GM12878 (cell line): ENCODE results near the gene GCNT2. TPM values are rescaled to one million over a fixed set of nuclear protein-coding genes. Genes with fewer than 3 reads are reported as not detected.

Experiments used
- ATAC-seq: fragments of 200-7000 bp; cut with Tn5 transposase; 3 replicates; pipeline ENCODE4 v1.9.1; 2020; ENCODE audit warnings: mild to moderate bottlenecking, moderate library complexity
- BruUV-seq: library from RNA; stranded (reverse); fragments of 400-500 nt; replicated peaks from 2 replicates; lab custom pipeline; 2021; lab: Mats Ljungman, UMichigan
- CTCF ChIA-PET: fragments of 300-600 bp; sonication (Branson Sonifier 250); formaldehyde crosslinking; extraction: SDS; loops from one replicate; lab custom pipeline; 2021; ENCODE audit warnings: inconsistent platforms; lab: Yijun Ruan, JAX
- POLR2A ChIA-PET: fragments of 350-600 bp; formaldehyde crosslinking; extraction: SDS; loops from one replicate; lab custom pipeline; 2021; ENCODE audit warnings: inconsistent platforms; lab: Charles Lee
- RAD21 ChIA-PET: fragments of 300-600 bp; sonication (Branson Sonifier 250); formaldehyde crosslinking; loops from one replicate; lab custom pipeline; 2023; ENCODE audit warnings: antibody characterized with exemption; ENCODE audit not compliant: unreplicated experiment; lab: Charles Lee
- SMC1A ChIA-PET: fragments of 300-600 bp; sonication (Branson Sonifier 250); formaldehyde crosslinking; loops from one replicate; lab custom pipeline; 2023; ENCODE audit not compliant: unreplicated experiment, uncharacterized antibody; lab: Charles Lee
- DNase-seq: peaks from one replicate; pipeline ENCODE4 v3.0.0-alpha.2; 2011; ENCODE audit warnings: low read depth, low spot score
- FAIRE-seq: peaks from 3 replicates; lab custom pipeline; 2011; peaks lifted over from hg19 to GRCh38; lab: Jason Lieb, UNC
- H2AFZ ChIP-seq: 2 replicates; pipeline ENCODE4 v1.6.0; 2011; ENCODE audit warnings: low read depth, low read length, control low read depth; ENCODE audit not compliant: control insufficient read depth
- H3K27ac ChIP-seq: 2 replicates; pipeline ENCODE4 v1.5.1; 2011; ENCODE audit warnings: control low read depth; ENCODE audit not compliant: control insufficient read depth, insufficient read depth
- H3K27me3 ChIP-seq, 2 experiments: replicated peaks in 1 of 2; 2 replicates each; pipeline versions ENCODE4 v1.6.0 to v1.6.1; 2011; ENCODE audit warnings: low read length in 1 of 2; ENCODE audit not compliant: control insufficient read depth in 2 of 2, insufficient read depth in 2 of 2
- H3K36me3 ChIP-seq, 2 experiments: 2 replicates each; pipeline ENCODE4 v1.5.1; 2011; ENCODE audit warnings: low read length in 1 of 2; ENCODE audit not compliant: control insufficient read depth in 2 of 2, insufficient read depth in 2 of 2
- H3K4me1 ChIP-seq: 2 replicates; pipeline ENCODE4 v1.6.1; 2011; ENCODE audit warnings: mild to moderate bottlenecking, low read length, moderate library complexity, mixed read lengths; ENCODE audit not compliant: control insufficient read depth, insufficient read depth
- H3K4me2 ChIP-seq: 2 replicates; pipeline ENCODE4 v1.6.0; 2011; ENCODE audit warnings: control low read depth; ENCODE audit not compliant: control insufficient read depth, insufficient read depth
- H3K4me3 ChIP-seq: fragments of 200-600 bp; sonication (generic); 2 replicates; pipeline ENCODE4 v1.5.1; 2016
- H3K79me2 ChIP-seq: 2 replicates; pipeline ENCODE4 v1.6.0; 2011; ENCODE audit warnings: low read length; ENCODE audit not compliant: control insufficient read depth, insufficient read depth
- H3K9ac ChIP-seq: 2 replicates; pipeline ENCODE4 v1.8.0; 2011; ENCODE audit warnings: low read length, control low read depth, mixed read lengths; ENCODE audit not compliant: control insufficient read depth, insufficient read depth
- H3K9me3 ChIP-seq: replicated peaks from 3 replicates; pipeline ENCODE4 v1.5.1; 2011; ENCODE audit warnings: mild to moderate bottlenecking, low read length; ENCODE audit not compliant: control insufficient read depth, insufficient read depth
- H4K20me1 ChIP-seq: 2 replicates; pipeline ENCODE4 v1.6.0; 2011; ENCODE audit not compliant: control insufficient read depth, insufficient read depth
- EGR1 ChIP-seq, 2 experiments: IDR thresholded peaks; 1 replicate in 1 of 2; 2 replicates in 1 of 2; pipeline ENCODE4 v1.6.1; 2011 to 2012; ENCODE audit warnings: low read depth in 2 of 2, low read length in 2 of 2, borderline replicate concordance in 1 of 2, mild to moderate bottlenecking in 1 of 2, moderate library complexity in 1 of 2
- NFXL1 ChIP-seq: fragments of 450-650 bp; IDR thresholded peaks from 2 replicates; pipeline ENCODE4 v1.6.1; 2017; ENCODE audit warnings: antibody characterized with exemption, mild to moderate bottlenecking, borderline replicate concordance
- SMAD1 ChIP-seq: fragments of 450-650 bp; IDR thresholded peaks from 2 replicates; pipeline ENCODE4 v1.6.1; 2018; ENCODE audit warnings: mild to moderate bottlenecking, low read depth; ENCODE audit not compliant: partially characterized antibody
- SREBF2 ChIP-seq: IDR thresholded peaks from 2 replicates; pipeline ENCODE4 v1.6.1; 2012; ENCODE audit warnings: mild to moderate bottlenecking, low read length
- TAF1 ChIP-seq: IDR thresholded peaks from 2 replicates; pipeline ENCODE4 v1.6.1; 2011; ENCODE audit warnings: mild to moderate bottlenecking, low read depth, low read length, borderline replicate concordance
- TCF7 ChIP-seq: IDR thresholded peaks from 2 replicates; pipeline ENCODE4 v1.6.1; 2014; ENCODE audit warnings: antibody characterized with exemption, borderline replicate concordance
- WGBS: methylation state at CpG from one replicate; pipeline ENCODE4 v1.1.6; 2016; ENCODE audit warnings: low lambda C conversion rate; ENCODE audit not compliant: insufficient replicate concordance, insufficient coverage; ENCODE audit errors: missing lambda C conversion rate; 5-methylcytosine and 5-hydroxymethylcytosine counted together
- in situ Hi-C: fragments of 300-500 bp; cut with MboI; formaldehyde crosslinking; loops from 9 replicates; pipeline ENCODE4 v1.14.3; 2018; ENCODE audit warnings: mixed read lengths
- intact Hi-C: fragments of 100-400 bp; cut with micrococcal nuclease; formaldehyde crosslinking; loops from one replicate; pipeline ENCODE4 v1.14.2; 2022; ENCODE audit not compliant: unreplicated experiment
- polyA plus RNA-seq, 11 experiments: library from polyadenylated mRNA; depleted of rRNA in 4 of 11; unstranded in 6 of 11; stranded (reverse) in 5 of 11; fragments of >200 nt; fragmentation: Nextera tagmentation in 4 of 11; fragmentation: Illumina TruSeq in 1 of 11; extraction: Ambion mirVana in 4 of 11; extraction: Trizol in 1 of 11; gene quantifications; 1 replicate in 1 of 11; 2 replicates in 10 of 11; pipeline versions ENCODE4 v1.2.1 to v1.2.3, GENCODE V29; 2011 to 2016; ENCODE audit warnings: inconsistent platforms in 2 of 11, missing spikeins in 2 of 11, low read depth in 1 of 11
- total RNA-seq, 4 experiments: library from RNA; depleted of rRNA in 3 of 4; stranded (reverse); fragments of >200 nt in 3 of 4; fragmentation: Illumina TruSeq in 1 of 4; extraction: Trizol in 1 of 4; gene quantifications; 2 replicates each; pipeline versions ENCODE4 v1.2.1 to v1.2.3, GENCODE V29; 2013 to 2021
- TF ChIP-seq, protein P1 (sequence below): IDR thresholded peaks from 2 replicates; pipeline ENCODE4 v1.6.1; 2011; ENCODE audit warnings: low read depth, mild to moderate bottlenecking, low read length, moderate library complexity, borderline replicate concordance; ENCODE audit errors: extremely low read depth
- TF ChIP-seq, protein P2 (sequence below): fragments of 450-650 bp; IDR thresholded peaks from 2 replicates; pipeline ENCODE4 v1.6.1; 2018; ENCODE audit warnings: borderline replicate concordance, mild to moderate bottlenecking; ENCODE audit not compliant: partially characterized antibody
- TF ChIP-seq, protein P3 (sequence below): IDR thresholded peaks from 2 replicates; pipeline ENCODE4 v1.6.1; 2011; ENCODE audit warnings: borderline replicate concordance, low read depth, mild to moderate bottlenecking, moderate library complexity, mixed read lengths, low read length; ENCODE audit not compliant: insufficient read depth; ENCODE audit errors: extremely low read length
- TF ChIP-seq, protein P4 (sequence below): IDR thresholded peaks from 2 replicates; pipeline ENCODE4 v1.6.1; 2012; ENCODE audit warnings: improper control_type of control experiment, low read depth, low read length; ENCODE audit not compliant: insufficient replicate concordance

The GCNT2 gene
- total and polyA plus RNA-seq, 10 of the 15 experiments (the other 5 are each of a cell fraction or from before 2014, with no cell fraction given), result 5.0 to 21.6 (median 11.9) TPM

DNA sequence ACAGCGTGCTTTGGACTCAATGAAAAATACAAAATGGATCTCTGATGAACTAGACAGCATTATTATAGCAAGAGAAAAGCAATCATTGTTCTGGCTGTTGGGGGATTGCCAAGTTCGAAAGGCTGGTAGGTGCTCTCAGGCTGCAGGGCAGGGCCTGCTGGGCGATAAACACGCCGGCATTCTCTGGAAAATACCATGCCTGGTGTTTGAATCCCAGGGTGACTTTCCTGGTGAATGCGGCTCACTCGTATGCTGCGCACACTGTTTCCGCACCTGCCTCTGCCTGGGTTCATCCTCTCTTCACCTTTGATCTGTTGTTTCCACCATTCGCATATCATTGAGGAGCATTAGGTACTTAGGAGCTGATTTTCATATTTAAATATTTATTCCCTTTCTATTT is 37.4 kb downstream of the GCNT2 start:
- ChIA-PET RAD21 (no interaction called here), POLR2A (no interaction called here)
- peaks cover 0 to 21% of the 10 kb centered on the region in 2 experiments; a peak in 1 of 4 replicates for H3K36me3 ChIP-seq
- no peak overlapping the region for H3K9ac ChIP-seq
- H3K9me3 ChIP-seq, result no peaks in the 10 kb centered on the region
- no peak for ATAC-seq
- in situ Hi-C loops (no loop called here), intact Hi-C loops (no loop called here)
- H3K4me1 ChIP-seq, result no peaks in the 10 kb centered on the region; the same call in 1 of the 2 replicates
- 88% methylated on average over 10 of the region's 10 CpGs for WGBS
- H3K4me2 ChIP-seq, result no peak overlapping the region
- no peak overlapping the region for H3K27ac ChIP-seq
- no peak overlapping the region for H2AFZ ChIP-seq
- TF ChIP-seq, protein P1, sequence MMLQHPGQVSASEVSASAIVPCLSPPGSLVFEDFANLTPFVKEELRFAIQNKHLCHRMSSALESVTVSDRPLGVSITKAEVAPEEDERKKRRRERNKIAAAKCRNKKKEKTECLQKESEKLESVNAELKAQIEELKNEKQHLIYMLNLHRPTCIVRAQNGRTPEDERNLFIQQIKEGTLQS, result no peak
- TF ChIP-seq, protein P2, sequence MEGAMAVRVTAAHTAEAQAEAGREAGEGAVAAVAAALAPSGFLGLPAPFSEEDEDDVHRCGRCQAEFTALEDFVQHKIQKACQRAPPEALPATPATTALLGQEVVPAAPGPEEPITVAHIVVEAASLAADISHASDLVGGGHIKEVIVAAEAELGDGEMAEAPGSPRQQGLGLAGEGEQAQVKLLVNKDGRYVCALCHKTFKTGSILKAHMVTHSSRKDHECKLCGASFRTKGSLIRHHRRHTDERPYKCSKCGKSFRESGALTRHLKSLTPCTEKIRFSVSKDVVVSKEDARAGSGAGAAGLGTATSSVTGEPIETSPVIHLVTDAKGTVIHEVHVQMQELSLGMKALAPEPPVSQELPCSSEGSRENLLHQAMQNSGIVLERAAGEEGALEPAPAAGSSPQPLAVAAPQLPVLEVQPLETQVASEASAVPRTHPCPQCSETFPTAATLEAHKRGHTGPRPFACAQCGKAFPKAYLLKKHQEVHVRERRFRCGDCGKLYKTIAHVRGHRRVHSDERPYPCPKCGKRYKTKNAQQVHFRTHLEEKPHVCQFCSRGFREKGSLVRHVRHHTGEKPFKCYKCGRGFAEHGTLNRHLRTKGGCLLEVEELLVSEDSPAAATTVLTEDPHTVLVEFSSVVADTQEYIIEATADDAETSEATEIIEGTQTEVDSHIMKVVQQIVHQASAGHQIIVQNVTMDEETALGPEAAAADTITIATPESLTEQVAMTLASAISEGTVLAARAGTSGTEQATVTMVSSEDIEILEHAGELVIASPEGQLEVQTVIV, result no peak
- no peak for TF ChIP-seq SREBF2
- TF ChIP-seq, protein P3, sequence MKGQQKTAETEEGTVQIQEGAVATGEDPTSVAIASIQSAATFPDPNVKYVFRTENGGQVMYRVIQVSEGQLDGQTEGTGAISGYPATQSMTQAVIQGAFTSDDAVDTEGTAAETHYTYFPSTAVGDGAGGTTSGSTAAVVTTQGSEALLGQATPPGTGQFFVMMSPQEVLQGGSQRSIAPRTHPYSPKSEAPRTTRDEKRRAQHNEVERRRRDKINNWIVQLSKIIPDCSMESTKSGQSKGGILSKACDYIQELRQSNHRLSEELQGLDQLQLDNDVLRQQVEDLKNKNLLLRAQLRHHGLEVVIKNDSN, result no peak
- TF ChIP-seq, protein P4, sequence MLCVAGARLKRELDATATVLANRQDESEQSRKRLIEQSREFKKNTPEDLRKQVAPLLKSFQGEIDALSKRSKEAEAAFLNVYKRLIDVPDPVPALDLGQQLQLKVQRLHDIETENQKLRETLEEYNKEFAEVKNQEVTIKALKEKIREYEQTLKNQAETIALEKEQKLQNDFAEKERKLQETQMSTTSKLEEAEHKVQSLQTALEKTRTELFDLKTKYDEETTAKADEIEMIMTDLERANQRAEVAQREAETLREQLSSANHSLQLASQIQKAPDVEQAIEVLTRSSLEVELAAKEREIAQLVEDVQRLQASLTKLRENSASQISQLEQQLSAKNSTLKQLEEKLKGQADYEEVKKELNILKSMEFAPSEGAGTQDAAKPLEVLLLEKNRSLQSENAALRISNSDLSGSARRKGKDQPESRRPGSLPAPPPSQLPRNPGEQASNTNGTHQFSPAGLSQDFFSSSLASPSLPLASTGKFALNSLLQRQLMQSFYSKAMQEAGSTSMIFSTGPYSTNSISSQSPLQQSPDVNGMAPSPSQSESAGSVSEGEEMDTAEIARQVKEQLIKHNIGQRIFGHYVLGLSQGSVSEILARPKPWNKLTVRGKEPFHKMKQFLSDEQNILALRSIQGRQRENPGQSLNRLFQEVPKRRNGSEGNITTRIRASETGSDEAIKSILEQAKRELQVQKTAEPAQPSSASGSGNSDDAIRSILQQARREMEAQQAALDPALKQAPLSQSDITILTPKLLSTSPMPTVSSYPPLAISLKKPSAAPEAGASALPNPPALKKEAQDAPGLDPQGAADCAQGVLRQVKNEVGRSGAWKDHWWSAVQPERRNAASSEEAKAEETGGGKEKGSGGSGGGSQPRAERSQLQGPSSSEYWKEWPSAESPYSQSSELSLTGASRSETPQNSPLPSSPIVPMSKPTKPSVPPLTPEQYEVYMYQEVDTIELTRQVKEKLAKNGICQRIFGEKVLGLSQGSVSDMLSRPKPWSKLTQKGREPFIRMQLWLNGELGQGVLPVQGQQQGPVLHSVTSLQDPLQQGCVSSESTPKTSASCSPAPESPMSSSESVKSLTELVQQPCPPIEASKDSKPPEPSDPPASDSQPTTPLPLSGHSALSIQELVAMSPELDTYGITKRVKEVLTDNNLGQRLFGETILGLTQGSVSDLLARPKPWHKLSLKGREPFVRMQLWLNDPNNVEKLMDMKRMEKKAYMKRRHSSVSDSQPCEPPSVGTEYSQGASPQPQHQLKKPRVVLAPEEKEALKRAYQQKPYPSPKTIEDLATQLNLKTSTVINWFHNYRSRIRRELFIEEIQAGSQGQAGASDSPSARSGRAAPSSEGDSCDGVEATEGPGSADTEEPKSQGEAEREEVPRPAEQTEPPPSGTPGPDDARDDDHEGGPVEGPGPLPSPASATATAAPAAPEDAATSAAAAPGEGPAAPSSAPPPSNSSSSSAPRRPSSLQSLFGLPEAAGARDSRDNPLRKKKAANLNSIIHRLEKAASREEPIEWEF, result no peak
- no peak for TF ChIP-seq SMAD1
- TF ChIP-seq TAF1, result no peak
- TF ChIP-seq NFXL1, result no peak
- no peak for TF ChIP-seq EGR1 (IDR thresholded peaks at IDR 0.05; ENCODE audit: borderline replicate concordance in 1 of 2, low read depth in 2 of 2, low read length in 2 of 2)
- no peak for TF ChIP-seq TCF7
- TF ChIP-seq, all 136 proteins: peak for 0
- no TSS peak for BruUV-seq
- ChIA-PET CTCF (interaction anchor here (0.6 kb wide), 1 partner anchor 13 kb away, joined by 3 read pairs; no protein-coding TSS in a partner anchor), SMC1A (no interaction called here)
- FAIRE-seq (no peak), DNase-seq (no peak)
- Histone ChIP-seq H3K4me3 (no peak overlapping the region), H3K79me2 (peaks cover 4% of the 10 kb centered on the region), H3K27me3 (no peaks in the 10 kb centered on the region), H4K20me1 (no peaks in the 10 kb centered on the region)
